ENCODE measurements around the gene STXBP5L. TPM values are rescaled to one million over a fixed set of nuclear protein-coding genes. Genes with fewer than 3 reads are reported as not detected.

The STXBP5L gene
- total RNA-seq, 2 donors from 2014 or later: 0.07 TPM; not detected in 1

DNA sequence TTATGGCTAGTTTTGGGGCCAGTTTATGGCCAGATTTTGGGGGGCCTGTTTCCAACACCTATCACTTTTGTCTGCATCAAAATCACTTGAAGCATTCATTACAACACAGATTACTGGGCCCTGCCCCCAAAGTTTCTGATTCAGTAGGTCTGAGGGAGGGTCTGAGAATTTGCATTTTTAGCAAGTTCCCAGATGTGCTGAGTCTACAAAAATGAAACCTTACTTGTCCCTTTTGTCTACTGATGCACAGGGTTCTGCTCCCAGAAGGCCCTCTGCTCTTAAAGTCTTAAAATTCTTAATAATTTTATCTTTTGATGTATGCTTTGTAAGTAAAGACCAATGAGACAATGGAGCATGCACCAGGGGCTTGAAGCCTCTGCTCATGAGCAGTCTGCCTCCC, 491.8 kb downstream of the STXBP5L start:
- Histone ChIP-seq H3K27ac (no peak overlapping the region), H3K36me3 (no peaks in the 10 kb centered on the region), H3K27me3 (replicated peaks; ENCODE audit: insufficient read depth) (no peaks in the 10 kb centered on the region), H3K4me3 (no peak overlapping the region), H3K4me1 (ENCODE audit: control insufficient read depth in 1 of 2, low read depth in 2 of 2) (no peaks in the 10 kb centered on the region), H3K9me3 (no peaks in the 10 kb centered on the region)
- DNase-seq (ENCODE audit: low spot score) (no peak), ATAC-seq (ENCODE audit: insufficient number of reproducible peaks, low FRiP score, low read depth) (no peak)
- TF ChIP-seq, protein P1, sequence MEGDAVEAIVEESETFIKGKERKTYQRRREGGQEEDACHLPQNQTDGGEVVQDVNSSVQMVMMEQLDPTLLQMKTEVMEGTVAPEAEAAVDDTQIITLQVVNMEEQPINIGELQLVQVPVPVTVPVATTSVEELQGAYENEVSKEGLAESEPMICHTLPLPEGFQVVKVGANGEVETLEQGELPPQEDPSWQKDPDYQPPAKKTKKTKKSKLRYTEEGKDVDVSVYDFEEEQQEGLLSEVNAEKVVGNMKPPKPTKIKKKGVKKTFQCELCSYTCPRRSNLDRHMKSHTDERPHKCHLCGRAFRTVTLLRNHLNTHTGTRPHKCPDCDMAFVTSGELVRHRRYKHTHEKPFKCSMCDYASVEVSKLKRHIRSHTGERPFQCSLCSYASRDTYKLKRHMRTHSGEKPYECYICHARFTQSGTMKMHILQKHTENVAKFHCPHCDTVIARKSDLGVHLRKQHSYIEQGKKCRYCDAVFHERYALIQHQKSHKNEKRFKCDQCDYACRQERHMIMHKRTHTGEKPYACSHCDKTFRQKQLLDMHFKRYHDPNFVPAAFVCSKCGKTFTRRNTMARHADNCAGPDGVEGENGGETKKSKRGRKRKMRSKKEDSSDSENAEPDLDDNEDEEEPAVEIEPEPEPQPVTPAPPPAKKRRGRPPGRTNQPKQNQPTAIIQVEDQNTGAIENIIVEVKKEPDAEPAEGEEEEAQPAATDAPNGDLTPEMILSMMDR (IDR thresholded peaks at IDR 0.05): no peak

DNA sequence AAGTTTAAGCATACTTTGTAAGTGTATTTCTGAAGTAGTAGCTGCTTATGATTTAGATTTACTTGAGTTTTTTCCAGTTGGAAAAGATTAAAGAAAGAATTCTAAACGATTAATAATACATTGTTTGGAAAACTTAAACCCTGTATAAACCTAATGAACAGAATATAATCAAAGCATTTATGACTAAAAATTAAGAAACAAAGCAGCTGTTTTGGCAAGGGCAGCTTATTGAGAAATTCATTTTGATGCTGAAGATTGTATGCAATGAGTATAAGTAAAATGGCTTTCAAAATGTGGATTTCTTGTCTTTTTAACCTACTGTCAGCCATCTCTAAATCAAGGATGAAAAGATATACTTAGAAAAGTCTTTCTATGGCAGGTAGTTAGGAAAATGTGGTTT, 497.6 kb downstream of the STXBP5L start:
- H3K36me3 ChIP-seq: no peaks in the 10 kb centered on the region
- TF ChIP-seq, protein P1 (IDR thresholded peaks at IDR 0.05): no peak
- H3K4me1 ChIP-seq (ENCODE audit: control insufficient read depth in 1 of 2, low read depth in 2 of 2): no peaks in the 10 kb centered on the region
- no peak overlapping the region for H3K4me3 ChIP-seq
- H3K27me3 ChIP-seq (replicated peaks; ENCODE audit: insufficient read depth): no peaks in the 10 kb centered on the region
- DNase-seq (ENCODE audit: low spot score) (no peak), ATAC-seq (ENCODE audit: insufficient number of reproducible peaks, low FRiP score, low read depth) (no peak)
- no peak overlapping the region for H3K27ac ChIP-seq
- no peaks in the 10 kb centered on the region for H3K9me3 ChIP-seq

DNA sequence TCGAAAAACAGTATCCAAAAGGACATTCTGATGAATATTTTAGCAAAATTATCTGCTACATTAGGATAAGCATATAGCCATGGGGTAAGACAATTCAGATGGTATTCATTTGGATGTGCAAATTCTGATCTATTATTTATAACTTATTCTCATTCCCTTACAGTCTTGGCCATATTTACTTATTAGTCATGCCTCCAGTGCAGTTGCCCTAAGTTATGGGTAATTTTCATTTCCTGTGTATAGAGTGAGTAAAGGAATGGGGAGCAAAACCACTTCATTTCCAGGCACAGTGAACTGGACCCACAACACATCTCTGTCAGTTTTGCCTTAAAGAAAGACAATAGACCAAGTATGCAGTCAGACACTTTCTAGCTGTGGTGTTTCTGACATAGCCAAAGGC, 503.5 kb downstream of the STXBP5L start:
- Histone ChIP-seq H3K4me3 (no peak overlapping the region), H3K27me3 (replicated peaks; ENCODE audit: insufficient read depth) (no peaks in the 10 kb centered on the region), H3K27ac (no peak overlapping the region), H3K4me1 (ENCODE audit: control insufficient read depth in 1 of 2, low read depth in 2 of 2) (no peaks in the 10 kb centered on the region), H3K36me3 (no peaks in the 10 kb centered on the region), H3K9me3 (no peaks in the 10 kb centered on the region)
- TF ChIP-seq, protein P1 (IDR thresholded peaks at IDR 0.05): no peak
- ATAC-seq (ENCODE audit: insufficient number of reproducible peaks, low FRiP score, low read depth) (no peak), DNase-seq (ENCODE audit: low spot score) (no peak)

DNA sequence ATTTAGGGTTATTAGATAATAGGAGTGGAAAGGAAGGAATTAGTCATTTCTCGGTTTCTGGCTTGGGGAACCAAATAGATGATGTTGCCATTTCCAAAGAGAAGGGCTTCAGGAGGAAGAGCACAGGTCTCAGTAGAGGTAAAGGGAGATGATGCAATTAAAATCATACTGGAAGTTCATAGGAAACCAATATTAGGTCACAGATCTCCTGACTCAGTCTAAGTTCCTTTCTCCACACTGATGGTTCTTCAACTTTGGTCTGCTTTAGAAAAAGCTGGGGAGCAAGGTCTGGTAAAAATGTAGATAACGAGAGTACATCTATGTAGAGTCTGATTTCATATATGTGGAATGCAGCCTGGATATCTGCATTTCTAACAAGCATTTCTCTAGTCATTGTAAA, 506.9 kb downstream of the STXBP5L start:
- TF ChIP-seq, protein P1 (IDR thresholded peaks at IDR 0.05): no peak
- H3K9me3 ChIP-seq: no peaks in the 10 kb centered on the region
- H3K27ac ChIP-seq: no peak overlapping the region
- no peak for ATAC-seq (ENCODE audit: insufficient number of reproducible peaks, low FRiP score, low read depth)
- H3K4me1 ChIP-seq (ENCODE audit: control insufficient read depth in 1 of 2, low read depth in 2 of 2): no peaks in the 10 kb centered on the region
- no peaks in the 10 kb centered on the region for H3K36me3 ChIP-seq
- no peaks in the 10 kb centered on the region for H3K27me3 ChIP-seq (replicated peaks; ENCODE audit: insufficient read depth)
- DNase-seq (ENCODE audit: low spot score): no peak
- H3K4me3 ChIP-seq: no peak overlapping the region

GRCh38 chr3:121418182-121418581, 510.2 kb downstream of the STXBP5L start:
- no peaks in the 10 kb centered on the region for H3K27me3 ChIP-seq (replicated peaks; ENCODE audit: insufficient read depth)
- no peaks in the 10 kb centered on the region for H3K9me3 ChIP-seq
- H3K36me3 ChIP-seq: no peaks in the 10 kb centered on the region
- no peak overlapping the region for H3K4me3 ChIP-seq
- H3K27ac ChIP-seq: no peak overlapping the region
- H3K4me1 ChIP-seq (ENCODE audit: control insufficient read depth in 1 of 2, low read depth in 2 of 2): no peaks in the 10 kb centered on the region
- DNase-seq (ENCODE audit: low spot score) (no peak), ATAC-seq (ENCODE audit: insufficient number of reproducible peaks, low FRiP score, low read depth) (no peak)
- TF ChIP-seq, protein P1 (IDR thresholded peaks at IDR 0.05): no peak

All from thoracic aorta (tissue), 2 donors.